A673 (cell line): Measurements from ENCODE around the gene TAX1BP3. TPM values are rescaled to one million over a fixed set of nuclear protein-coding genes. Genes with fewer than 3 reads are reported as not detected.

Source experiments
- Bru-seq: library from RNA; stranded (reverse); fragments of 400-500 nt; gene quantifications from one replicate; lab custom pipeline; 2021; lab: Mats Ljungman, UMichigan
- BruChase-seq, 2 experiments: library from RNA; stranded (reverse); fragments of 400-500 nt; gene quantifications; one replicate each; lab custom pipeline; 2021; lab: Mats Ljungman, UMichigan
- BruUV-seq: library from RNA; stranded (reverse); fragments of 400-500 nt; replicated peaks from 2 replicates; lab custom pipeline; 2021; lab: Mats Ljungman, UMichigan
- CTCF ChIA-PET: fragments of 300-600 bp; sonication (Branson Sonifier 250); formaldehyde crosslinking; loops from one replicate; lab custom pipeline; 2022; ENCODE audit warnings: antibody characterized with exemption; lab: Charles Lee
- POLR2A ChIA-PET: fragments of 300-600 bp; sonication (Branson Sonifier 250); formaldehyde crosslinking; loops from one replicate; lab custom pipeline; 2022; ENCODE audit warnings: antibody characterized with exemption; ENCODE audit not compliant: low non-redundant PET; lab: Charles Lee
- DNase-seq: peaks from one replicate; pipeline ENCODE4 v3.0.0-alpha.2; 2015; ENCODE audit warnings: low spot score
- H3K27ac ChIP-seq: fragments of 200-600 bp; sonication (generic); 2 replicates; pipeline ENCODE4 v1.5.1; 2016; ENCODE audit warnings: mixed run types, low read depth, mild to moderate bottlenecking, mixed read lengths, antibody characterized with exemption, low read length; ENCODE audit not compliant: poor library complexity, severe bottlenecking
- H3K27me3 ChIP-seq: fragments of 200-600 bp; sonication (generic); replicated peaks from 2 replicates; pipeline ENCODE4 v1.6.1; 2017; ENCODE audit warnings: mixed run types, low read depth, mild to moderate bottlenecking, mixed read lengths, antibody characterized with exemption, low read length; ENCODE audit not compliant: insufficient read depth, poor library complexity
- H3K36me3 ChIP-seq: fragments of 200-600 bp; sonication (generic); 2 replicates; pipeline ENCODE4 v1.6.1; 2016; ENCODE audit warnings: mixed run types, mild to moderate bottlenecking, mixed read lengths, antibody characterized with exemption, low read length; ENCODE audit not compliant: insufficient read depth, poor library complexity, severe bottlenecking
- H3K4me1 ChIP-seq: fragments of 200-600 bp; sonication (generic); 2 replicates; pipeline ENCODE4 v1.6.1; 2017; ENCODE audit warnings: mixed run types, mild to moderate bottlenecking, mixed read lengths, antibody characterized with exemption, low read length; ENCODE audit not compliant: insufficient read depth, poor library complexity, severe bottlenecking
- H3K4me3 ChIP-seq: fragments of 200-600 bp; sonication (generic); 2 replicates; pipeline ENCODE4 v1.5.1; 2016; ENCODE audit warnings: low read depth, mixed run types, mild to moderate bottlenecking, mixed read lengths, low read length; ENCODE audit not compliant: poor library complexity, severe bottlenecking
- H3K9me3 ChIP-seq: fragments of 200-600 bp; sonication (generic); 2 replicates; pipeline ENCODE4 v1.6.1; 2016; ENCODE audit warnings: mixed run types, low read depth, mild to moderate bottlenecking, mixed read lengths, antibody characterized with exemption, low read length; ENCODE audit not compliant: poor library complexity, severe bottlenecking
- EZH2 ChIP-seq: fragments of 200-600 bp; sonication (generic); IDR thresholded peaks from 2 replicates; pipeline ENCODE4 v1.6.1; 2017; ENCODE audit warnings: borderline replicate concordance, low read depth, mild to moderate bottlenecking, mixed read lengths, antibody characterized with exemption, low read length; ENCODE audit not compliant: poor library complexity, severe bottlenecking
- intact Hi-C: fragments of 100-400 bp; cut with micrococcal nuclease; formaldehyde crosslinking; loops from one replicate; pipeline ENCODE4 v1.10.0; 2022; ENCODE audit not compliant: unreplicated experiment
- long read RNA-seq: library from polyadenylated mRNA; stranded (forward); transcript quantifications from one replicate; pipeline ENCODE4 v2.0.0, GENCODE V29; 2022
- total RNA-seq: library from RNA; stranded (reverse); gene quantifications from 2 replicates; pipeline ENCODE4 v1.2.3, GENCODE V29; 2021
- TF ChIP-seq, protein P1 (sequence below): fragments of 300-800, 200-600 bp; sonication (generic); conservative IDR thresholded peaks from 2 replicates; pipeline ENCODE4 v1.5.1; 2017; ENCODE audit warnings: low read depth, mild to moderate bottlenecking, antibody characterized with exemption, low read length, moderate library complexity, mixed read lengths

Gene TAX1BP3
- total RNA-seq (79.0 and 92.5 TPM in 2 replicates), Bru-seq, nascent RNA (percentile 74 among the genes with signal in this experiment), BruChase-seq, experiment 1, labeled RNA remaining after a 2-hour chase (percentile 82 among the genes with signal in this experiment), BruChase-seq, experiment 2, labeled RNA remaining after a 6-hour chase (percentile 94 among the genes with signal in this experiment)
- long read RNA-seq, transcript TAX1BP3-201 (4 exons, 1,377 nt): major isoform, 18 of 23 reads
- long read RNA-seq, partial matches to known transcripts: 2 of 23 reads
- long read RNA-seq, other reads (novel, unspliced or antisense): 1 of 23 reads

DNA sequence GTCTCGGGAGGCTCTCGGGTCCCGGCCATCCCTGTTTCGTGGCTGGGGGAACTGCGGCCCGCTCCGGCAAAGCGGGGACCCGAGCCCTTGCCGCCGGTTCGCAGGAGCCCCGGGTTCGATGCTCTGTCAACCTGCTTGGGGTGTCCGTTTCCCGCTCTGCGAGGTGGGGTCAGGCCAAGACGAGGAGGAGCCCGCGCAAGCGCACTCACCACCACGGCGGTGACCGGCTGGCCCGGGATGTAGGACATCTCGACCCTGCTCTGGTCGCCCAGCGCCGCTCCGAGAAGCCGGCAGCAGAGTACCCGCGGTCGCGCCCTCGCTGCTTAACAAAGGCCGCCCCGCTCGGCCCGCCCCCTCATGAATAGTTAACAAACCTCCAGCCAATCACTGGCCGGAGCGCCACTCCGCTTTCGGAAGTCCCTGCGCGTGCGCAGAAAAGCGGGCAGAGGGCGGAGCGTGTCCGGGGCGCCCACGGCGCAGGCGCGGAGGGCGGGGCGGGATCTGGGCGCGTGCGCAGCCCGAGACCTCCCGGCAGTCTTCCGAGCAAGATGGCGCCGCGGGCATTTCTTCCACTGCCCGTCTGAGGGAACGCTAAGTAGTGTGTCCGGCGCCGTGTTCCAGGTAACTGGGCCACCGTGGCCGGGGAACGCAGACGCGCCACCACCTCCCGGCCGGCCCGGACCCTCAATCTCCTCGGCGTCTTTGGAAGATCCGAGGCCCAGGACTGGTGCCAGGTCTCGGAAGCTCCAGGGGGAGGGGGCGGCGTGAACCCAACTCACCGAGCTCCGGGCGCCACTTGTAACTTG is at the start of gene TAX1BP3, which contains the start of gene EMC6:
Gene TAX1BP3 (minus strand): TSS at position 300 of the 806 bp plus-strand sequence. CDS start 52 bp downstream, at position 248.
Gene EMC6 (plus strand): TSS at position 534 of the 806 bp plus-strand sequence. CDS start 335 bp downstream, outside the sequence.
- H3K9me3 ChIP-seq: no peaks in the 10 kb centered on the region
- TF ChIP-seq, protein P1, sequence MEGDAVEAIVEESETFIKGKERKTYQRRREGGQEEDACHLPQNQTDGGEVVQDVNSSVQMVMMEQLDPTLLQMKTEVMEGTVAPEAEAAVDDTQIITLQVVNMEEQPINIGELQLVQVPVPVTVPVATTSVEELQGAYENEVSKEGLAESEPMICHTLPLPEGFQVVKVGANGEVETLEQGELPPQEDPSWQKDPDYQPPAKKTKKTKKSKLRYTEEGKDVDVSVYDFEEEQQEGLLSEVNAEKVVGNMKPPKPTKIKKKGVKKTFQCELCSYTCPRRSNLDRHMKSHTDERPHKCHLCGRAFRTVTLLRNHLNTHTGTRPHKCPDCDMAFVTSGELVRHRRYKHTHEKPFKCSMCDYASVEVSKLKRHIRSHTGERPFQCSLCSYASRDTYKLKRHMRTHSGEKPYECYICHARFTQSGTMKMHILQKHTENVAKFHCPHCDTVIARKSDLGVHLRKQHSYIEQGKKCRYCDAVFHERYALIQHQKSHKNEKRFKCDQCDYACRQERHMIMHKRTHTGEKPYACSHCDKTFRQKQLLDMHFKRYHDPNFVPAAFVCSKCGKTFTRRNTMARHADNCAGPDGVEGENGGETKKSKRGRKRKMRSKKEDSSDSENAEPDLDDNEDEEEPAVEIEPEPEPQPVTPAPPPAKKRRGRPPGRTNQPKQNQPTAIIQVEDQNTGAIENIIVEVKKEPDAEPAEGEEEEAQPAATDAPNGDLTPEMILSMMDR: no peak
- TF ChIP-seq EZH2: no peak
- POLR2A ChIA-PET: no interaction called here
- no peaks in the 10 kb centered on the region for H3K27me3 ChIP-seq
- peak within 1 kb of the TSS; percentile 92 for H3K27ac ChIP-seq
- H3K4me1 ChIP-seq: peaks cover 7% of the 10 kb centered on the region
- peak within 1 kb of the TSS; percentile 100 for H3K4me3 ChIP-seq
- BruUV-seq: no TSS peak
- intact Hi-C loops: no loop called here
- H3K36me3 ChIP-seq: peaks cover 10% of the 10 kb centered on the region
- CTCF ChIA-PET: no interaction called here
- DNase-seq: peak; percentile 98

DNA sequence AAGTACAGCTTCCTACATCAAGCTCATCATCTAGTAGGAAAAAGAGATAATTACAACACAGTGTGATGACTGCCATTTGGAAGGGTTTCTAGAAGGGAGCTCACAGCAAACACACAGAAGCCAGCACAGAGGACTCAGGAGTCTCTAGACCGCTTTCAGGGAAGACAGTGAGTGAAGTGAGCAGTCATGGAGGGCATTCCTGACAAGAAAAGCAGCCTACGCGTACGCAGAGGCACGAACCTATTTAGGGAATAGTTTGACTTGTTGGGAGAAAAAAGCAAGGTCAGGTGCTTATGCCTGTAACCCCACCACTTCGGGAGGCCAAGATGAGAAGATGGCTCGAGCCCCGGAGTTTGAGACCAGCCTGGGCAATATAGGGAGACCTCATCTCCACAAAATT is 46.9 kb upstream of the TAX1BP3 start:
- peaks cover 37% of the 10 kb centered on the region for H3K36me3 ChIP-seq
- BruUV-seq: no TSS peak
- no peak for TF ChIP-seq EZH2
- TF ChIP-seq, protein P1: no peak
- intact Hi-C loops: no loop called here
- DNase-seq: no peak
- no peak overlapping the region for H3K27ac ChIP-seq
- no peaks in the 10 kb centered on the region for H3K9me3 ChIP-seq
- ChIA-PET POLR2A (no interaction called here), CTCF (no interaction called here)
- H3K4me1 ChIP-seq: no peaks in the 10 kb centered on the region
- H3K27me3 ChIP-seq: no peaks in the 10 kb centered on the region
- no peak overlapping the region for H3K4me3 ChIP-seq

DNA sequence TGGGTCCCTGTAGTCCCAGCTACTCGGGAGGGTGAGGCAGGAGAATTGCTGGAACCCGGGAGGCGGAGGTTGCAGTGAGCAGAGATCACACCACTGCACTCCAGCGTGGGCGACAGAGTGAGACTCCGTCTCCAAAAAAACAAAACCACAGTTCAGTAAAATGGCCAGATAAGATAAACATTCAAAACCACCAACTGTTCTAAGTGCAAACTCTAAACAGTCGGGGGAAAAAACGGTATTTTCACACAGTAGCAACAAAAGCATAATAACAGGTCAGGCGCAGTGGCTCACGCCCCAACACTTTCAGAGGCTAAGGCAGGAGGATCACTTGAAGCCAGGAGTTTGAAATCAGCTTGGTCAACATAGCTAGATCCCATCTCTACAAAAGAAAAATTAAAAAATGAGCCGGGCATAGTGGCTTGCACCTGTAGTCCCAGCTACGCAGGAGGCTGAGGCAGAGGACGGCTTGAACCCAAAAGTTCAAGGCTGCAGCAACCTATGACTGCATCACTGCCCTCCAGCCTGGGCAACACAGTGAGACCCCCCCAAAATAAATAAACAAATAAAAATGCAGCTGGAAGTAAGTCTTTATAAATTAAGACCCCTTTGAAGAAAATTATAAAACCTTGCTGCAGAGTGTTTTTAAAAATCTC is 44.6 kb upstream of the TAX1BP3 start:
- Histone ChIP-seq H3K4me1 (no peaks in the 10 kb centered on the region), H3K27ac (no peak overlapping the region), H3K27me3 (no peaks in the 10 kb centered on the region), H3K4me3 (no peak overlapping the region), H3K9me3 (no peaks in the 10 kb centered on the region), H3K36me3 (peaks cover 21% of the 10 kb centered on the region)
- DNase-seq: no peak
- intact Hi-C loops: no loop called here
- BruUV-seq: no TSS peak
- TF ChIP-seq, protein P1: no peak
- no peak for TF ChIP-seq EZH2
- CTCF ChIA-PET: no interaction called here
- POLR2A ChIA-PET: no interaction called here
